A673 (cell line): Measurements from ENCODE around the gene NUDT11. TPM values are rescaled to one million over a fixed set of nuclear protein-coding genes. Genes with fewer than 3 reads are reported as not detected.

ENCODE experiments used
- BruUV-seq: library from RNA; stranded (reverse); fragments of 400-500 nt; replicated peaks from 2 replicates; lab custom pipeline; 2021; lab: Mats Ljungman, UMichigan
- CTCF ChIA-PET: fragments of 300-600 bp; sonication (Branson Sonifier 250); formaldehyde crosslinking; loops from one replicate; lab custom pipeline; 2022; ENCODE audit warnings: antibody characterized with exemption; lab: Charles Lee
- POLR2A ChIA-PET: fragments of 300-600 bp; sonication (Branson Sonifier 250); formaldehyde crosslinking; loops from one replicate; lab custom pipeline; 2022; ENCODE audit warnings: antibody characterized with exemption; ENCODE audit not compliant: low non-redundant PET; lab: Charles Lee
- DNase-seq: peaks from one replicate; pipeline ENCODE4 v3.0.0-alpha.2; 2015; ENCODE audit warnings: low spot score
- H3K27ac ChIP-seq: fragments of 200-600 bp; sonication (generic); 2 replicates; pipeline ENCODE4 v1.5.1; 2016; ENCODE audit warnings: mixed run types, low read depth, mild to moderate bottlenecking, mixed read lengths, antibody characterized with exemption, low read length; ENCODE audit not compliant: poor library complexity, severe bottlenecking
- H3K27me3 ChIP-seq: fragments of 200-600 bp; sonication (generic); replicated peaks from 2 replicates; pipeline ENCODE4 v1.6.1; 2017; ENCODE audit warnings: mixed run types, low read depth, mild to moderate bottlenecking, mixed read lengths, antibody characterized with exemption, low read length; ENCODE audit not compliant: insufficient read depth, poor library complexity
- H3K36me3 ChIP-seq: fragments of 200-600 bp; sonication (generic); 2 replicates; pipeline ENCODE4 v1.6.1; 2016; ENCODE audit warnings: mixed run types, mild to moderate bottlenecking, mixed read lengths, antibody characterized with exemption, low read length; ENCODE audit not compliant: insufficient read depth, poor library complexity, severe bottlenecking
- H3K4me1 ChIP-seq: fragments of 200-600 bp; sonication (generic); 2 replicates; pipeline ENCODE4 v1.6.1; 2017; ENCODE audit warnings: mixed run types, mild to moderate bottlenecking, mixed read lengths, antibody characterized with exemption, low read length; ENCODE audit not compliant: insufficient read depth, poor library complexity, severe bottlenecking
- H3K4me3 ChIP-seq: fragments of 200-600 bp; sonication (generic); 2 replicates; pipeline ENCODE4 v1.5.1; 2016; ENCODE audit warnings: low read depth, mixed run types, mild to moderate bottlenecking, mixed read lengths, low read length; ENCODE audit not compliant: poor library complexity, severe bottlenecking
- H3K9me3 ChIP-seq: fragments of 200-600 bp; sonication (generic); 2 replicates; pipeline ENCODE4 v1.6.1; 2016; ENCODE audit warnings: mixed run types, low read depth, mild to moderate bottlenecking, mixed read lengths, antibody characterized with exemption, low read length; ENCODE audit not compliant: poor library complexity, severe bottlenecking
- CTCF ChIP-seq: fragments of 300-800, 200-600 bp; sonication (generic); conservative IDR thresholded peaks from 2 replicates; pipeline ENCODE4 v1.5.1; 2017; ENCODE audit warnings: low read depth, mild to moderate bottlenecking, antibody characterized with exemption, low read length, moderate library complexity, mixed read lengths
- EZH2 ChIP-seq: fragments of 200-600 bp; sonication (generic); IDR thresholded peaks from 2 replicates; pipeline ENCODE4 v1.6.1; 2017; ENCODE audit warnings: borderline replicate concordance, low read depth, mild to moderate bottlenecking, mixed read lengths, antibody characterized with exemption, low read length; ENCODE audit not compliant: poor library complexity, severe bottlenecking
- intact Hi-C: fragments of 100-400 bp; cut with micrococcal nuclease; formaldehyde crosslinking; loops from one replicate; pipeline ENCODE4 v1.10.0; 2022; ENCODE audit not compliant: unreplicated experiment
- total RNA-seq: library from RNA; stranded (reverse); gene quantifications from 2 replicates; pipeline ENCODE4 v1.2.3, GENCODE V29; 2021

Gene NUDT11
- total RNA-seq, 1 experiment from 2014 or later, result 52.4 TPM

- no peaks in the 10 kb centered on the region for H3K4me1 ChIP-seq
- ChIA-PET CTCF (no interaction called here), POLR2A (no interaction called here)
- no peaks in the 10 kb centered on the region for H3K9me3 ChIP-seq
- TF ChIP-seq CTCF (no peak), EZH2 (no peak)
- H3K36me3 ChIP-seq, result no peaks in the 10 kb centered on the region
- DNase-seq, result no peak
- BruUV-seq, result no TSS peak
- H3K27me3 ChIP-seq, result no peaks in the 10 kb centered on the region
- no peak overlapping the region for H3K27ac ChIP-seq
- intact Hi-C loops, result no loop called here
- no peak overlapping the region for H3K4me3 ChIP-seq
These were observed 33.1 kb downstream of the NUDT11 start for GRCh38 chrX:51463322-51463721.

- CTCF ChIA-PET, result interaction anchor here (0.7 to 3.1 kb wide), 7 partner anchors 19 to 800 kb away, joined by 3 to 23 read pairs (median 4); no protein-coding TSS in a partner anchor
- no peak overlapping the region for H3K27ac ChIP-seq
- intact Hi-C loops, result no loop called here
These were observed 35.0 kb downstream of the NUDT11 start for GRCh38 chrX:51461053-51462044.

DNA sequence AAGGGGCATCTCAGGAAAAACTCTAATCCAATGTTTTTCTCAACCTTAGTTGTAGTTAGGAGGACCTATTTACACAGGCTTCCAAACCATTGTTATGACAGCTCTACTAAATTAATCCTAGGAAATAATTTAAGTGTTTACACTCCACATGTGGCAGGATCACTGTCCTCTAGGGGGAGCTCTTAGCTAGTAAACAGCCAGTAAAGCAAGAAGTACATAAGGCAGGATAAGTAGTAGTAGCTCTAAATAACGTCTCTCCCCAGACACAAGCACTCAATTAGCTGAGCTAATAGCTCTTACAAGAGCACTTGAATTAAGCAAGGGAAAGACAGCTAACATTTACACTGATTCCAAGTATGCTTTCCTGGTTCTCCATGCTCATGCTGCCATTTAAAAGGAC is 37.3 kb downstream of the NUDT11 start:
- no peak for TF ChIP-seq EZH2
- peak; percentile 65 for TF ChIP-seq CTCF
- no TSS peak for BruUV-seq

More at GRCh38 chrX:51461053-51462044, 35.0 kb downstream of the NUDT11 start:
- H3K4me3 ChIP-seq, result no peak overlapping the region
- POLR2A ChIA-PET, result no interaction called here
- no TSS peak for BruUV-seq
- no peaks in the 10 kb centered on the region for H3K4me1 ChIP-seq
- no peaks in the 10 kb centered on the region for H3K27me3 ChIP-seq
- H3K36me3 ChIP-seq, result no peaks in the 10 kb centered on the region
- TF ChIP-seq CTCF, result peak; percentile 86
- TF ChIP-seq EZH2, result no peak
- H3K9me3 ChIP-seq, result no peaks in the 10 kb centered on the region
- peak; percentile 71 for DNase-seq

More for the DNA sequence above, 37.3 kb downstream of the NUDT11 start:
- Histone ChIP-seq H3K4me3 (no peak overlapping the region), H3K9me3 (no peaks in the 10 kb centered on the region), H3K36me3 (no peaks in the 10 kb centered on the region), H3K4me1 (no peaks in the 10 kb centered on the region), H3K27ac (no peak overlapping the region), H3K27me3 (no peaks in the 10 kb centered on the region)
- ChIA-PET POLR2A (no interaction called here), CTCF (interaction anchor here (1.2 to 3.1 kb wide), 2 partner anchors 39 to 123 kb away, joined by 3 to 23 read pairs; no protein-coding TSS in a partner anchor)
- intact Hi-C loops, result loop anchor here (5.0 kb wide), 2 partner anchors 122 to 312 kb away; no protein-coding TSS in a partner anchor
- peak; percentile 62 for DNase-seq
